Esophagus (tissue), 2 donors: ENCODE results near the gene ARHGAP6. TPM values are rescaled to one million over a fixed set of nuclear protein-coding genes. Genes with fewer than 3 reads are reported as not detected.

ENCODE experiments used
- H3K27ac ChIP-seq, 2 donors: one replicate each; pipeline ENCODE4 v1.5.1; 2013; ENCODE audit warnings: low read depth in 2 of 2, mild to moderate bottlenecking in 2 of 2, inconsistent platforms in 1 of 2, low read length in 1 of 2, moderate library complexity in 1 of 2
- H3K27me3 ChIP-seq, 2 donors: one replicate each; pipeline ENCODE4 v1.6.1; 2013; ENCODE audit warnings: low read length in 2 of 2, control low read depth in 1 of 2, mild to moderate bottlenecking in 1 of 2; ENCODE audit not compliant: insufficient read depth in 2 of 2, control insufficient read depth in 1 of 2
- H3K36me3 ChIP-seq, 2 donors: one replicate each; pipeline ENCODE4 v1.6.1; 2013; ENCODE audit warnings: low read length in 1 of 2; ENCODE audit not compliant: control insufficient read depth in 2 of 2, insufficient read depth in 2 of 2
- H3K4me1 ChIP-seq, 2 donors: one replicate each; pipeline ENCODE4 v1.6.1; 2013; ENCODE audit warnings: low read length in 1 of 2; ENCODE audit not compliant: control insufficient read depth in 2 of 2, insufficient read depth in 2 of 2
- H3K4me3 ChIP-seq, 2 donors: one replicate each; pipeline ENCODE4 v1.5.1; 2013; ENCODE audit warnings: low read length in 2 of 2, mild to moderate bottlenecking in 2 of 2, low read depth in 1 of 2, moderate library complexity in 1 of 2
- H3K9me3 ChIP-seq, 2 donors: one replicate each; pipeline ENCODE4 v1.6.1; 2013; ENCODE audit warnings: mild to moderate bottlenecking in 2 of 2, low read depth in 1 of 2, low read length in 1 of 2, moderate library complexity in 1 of 2; ENCODE audit not compliant: control insufficient read depth in 2 of 2, insufficient read depth in 1 of 2
- WGBS, 2 donors: extraction: QIAGEN DNeasy Blood & Tissue Kit; methylation state at CpG; one replicate each; pipeline ENCODE4 v1.1.7; 2013; 5-methylcytosine and 5-hydroxymethylcytosine counted together
- polyA plus RNA-seq, 2 donors: library from polyadenylated mRNA; stranded (reverse); fragments of 200-250 nt; gene quantifications; one replicate each; pipeline ENCODE4 v1.2.3, GENCODE V29; 2013
- donor health status: healthy with polysubstance abuse.
- donor health status: Bipolar disorder and iron deficiency.

ARHGAP6 gene
- polyA plus RNA-seq, 2 donors, result 0.98 to 1.7 TPM

DNA sequence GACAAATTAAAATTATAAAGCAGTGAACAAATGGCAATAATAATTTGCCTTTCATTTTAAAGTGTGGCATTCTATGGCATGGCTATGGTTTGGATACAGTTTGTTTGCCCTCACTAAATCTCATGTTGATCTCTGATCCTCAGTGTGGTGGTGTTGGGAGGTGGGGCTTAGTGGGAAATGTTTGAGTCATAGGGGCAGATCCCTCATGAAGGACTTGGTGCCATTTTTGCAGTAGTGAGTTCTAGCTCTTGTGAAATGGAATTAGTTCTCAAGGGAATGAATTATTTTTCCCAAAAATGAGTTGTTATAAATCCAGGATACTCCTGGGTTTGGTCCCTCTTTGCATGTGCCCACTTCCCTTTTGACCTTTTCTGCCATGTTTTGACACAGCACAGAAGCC is 191.1 kb downstream of the ARHGAP6 start:
- Histone ChIP-seq H3K27ac (no peak overlapping the region), H3K4me3 (no peak overlapping the region), H3K36me3 (no peaks in the 10 kb centered on the region), H3K9me3 (no peaks in the 10 kb centered on the region), H3K4me1 (no peaks in the 10 kb centered on the region), H3K27me3 (no peaks in the 10 kb centered on the region)

DNA sequence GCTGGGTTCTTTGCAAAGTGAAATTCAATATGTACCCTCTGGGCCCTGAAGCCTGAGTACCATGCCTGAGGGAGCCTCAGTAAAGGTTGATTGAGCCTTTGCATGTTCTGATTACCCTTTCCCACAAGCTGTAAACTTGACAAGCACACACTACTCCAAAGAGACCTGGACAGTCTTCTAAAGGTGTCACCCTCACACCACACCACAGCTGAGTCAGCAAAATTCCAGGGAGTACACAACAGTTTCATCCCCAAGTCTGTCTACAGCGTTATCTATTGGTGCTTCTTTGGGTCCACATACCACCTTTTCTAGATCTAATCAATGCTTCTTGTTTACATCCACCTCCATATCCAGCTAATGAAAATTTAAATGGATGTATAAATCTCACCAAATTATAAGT is 191.7 kb downstream of the ARHGAP6 start:
- WGBS, 2 donors, result 68 to 100% methylated on average over 1 of the region's 1 CpG

DNA sequence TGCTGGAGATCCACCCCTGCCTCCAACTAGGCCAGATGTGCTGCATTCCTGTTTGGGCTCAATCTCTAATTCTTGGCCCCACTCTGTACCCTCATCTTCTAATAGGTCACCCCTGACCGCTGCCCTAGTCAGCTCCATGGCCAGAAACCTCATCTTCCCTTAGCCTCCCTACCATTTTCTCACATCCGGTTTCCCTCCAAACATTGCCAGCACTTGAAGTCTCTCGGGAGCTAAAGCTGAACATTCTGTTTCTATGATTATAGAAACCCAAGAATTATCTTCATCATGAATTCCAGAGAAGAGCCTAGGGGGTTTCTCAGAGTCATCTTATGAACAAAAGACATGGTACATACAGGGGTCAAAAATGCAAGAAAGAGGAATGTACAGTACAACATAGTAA is 192.8 kb downstream of the ARHGAP6 start:
- Histone ChIP-seq H3K4me3 (no peak overlapping the region), H3K27ac (no peak overlapping the region), H3K9me3 (no peaks in the 10 kb centered on the region), H3K4me1 (no peaks in the 10 kb centered on the region), H3K27me3 (no peaks in the 10 kb centered on the region), H3K36me3 (no peaks in the 10 kb centered on the region)
- 65 to 90% methylated on average over 3 of the region's 3 CpGs for WGBS, 2 donors

More for the DNA sequence above, 191.7 kb downstream of the ARHGAP6 start:
- Histone ChIP-seq H3K4me3 (no peak overlapping the region), H3K27ac (no peak overlapping the region), H3K36me3 (no peaks in the 10 kb centered on the region), H3K4me1 (no peaks in the 10 kb centered on the region), H3K27me3 (no peaks in the 10 kb centered on the region), H3K9me3 (no peaks in the 10 kb centered on the region)

DNA sequence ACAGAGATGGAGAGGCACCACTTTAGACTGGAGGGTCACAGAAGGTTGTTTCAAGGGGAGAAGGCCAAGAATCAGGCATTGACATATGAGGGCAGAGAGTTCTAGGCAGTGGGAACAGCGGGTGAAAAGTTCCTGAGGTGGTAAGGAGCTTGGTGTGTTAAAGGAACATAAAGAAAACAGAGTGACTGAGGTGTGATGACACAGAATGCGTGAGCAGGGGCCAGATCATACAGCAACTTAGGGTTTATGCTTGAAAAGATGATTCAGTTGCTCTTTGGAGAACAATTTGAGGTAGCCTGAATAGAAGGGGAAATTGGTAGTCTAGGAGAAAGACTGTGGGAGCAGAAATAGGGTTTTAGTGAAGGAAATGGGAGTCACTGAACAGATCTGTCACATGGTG is 193.3 kb downstream of the ARHGAP6 start:
- WGBS, 2 donors, result 66 to 89% methylated on average over 2 of the region's 2 CpGs
- no peaks in the 10 kb centered on the region for H3K36me3 ChIP-seq
- H3K9me3 ChIP-seq, result no peaks in the 10 kb centered on the region
- no peak overlapping the region for H3K27ac ChIP-seq
- no peak overlapping the region for H3K4me3 ChIP-seq
- no peaks in the 10 kb centered on the region for H3K4me1 ChIP-seq
- no peaks in the 10 kb centered on the region for H3K27me3 ChIP-seq

DNA sequence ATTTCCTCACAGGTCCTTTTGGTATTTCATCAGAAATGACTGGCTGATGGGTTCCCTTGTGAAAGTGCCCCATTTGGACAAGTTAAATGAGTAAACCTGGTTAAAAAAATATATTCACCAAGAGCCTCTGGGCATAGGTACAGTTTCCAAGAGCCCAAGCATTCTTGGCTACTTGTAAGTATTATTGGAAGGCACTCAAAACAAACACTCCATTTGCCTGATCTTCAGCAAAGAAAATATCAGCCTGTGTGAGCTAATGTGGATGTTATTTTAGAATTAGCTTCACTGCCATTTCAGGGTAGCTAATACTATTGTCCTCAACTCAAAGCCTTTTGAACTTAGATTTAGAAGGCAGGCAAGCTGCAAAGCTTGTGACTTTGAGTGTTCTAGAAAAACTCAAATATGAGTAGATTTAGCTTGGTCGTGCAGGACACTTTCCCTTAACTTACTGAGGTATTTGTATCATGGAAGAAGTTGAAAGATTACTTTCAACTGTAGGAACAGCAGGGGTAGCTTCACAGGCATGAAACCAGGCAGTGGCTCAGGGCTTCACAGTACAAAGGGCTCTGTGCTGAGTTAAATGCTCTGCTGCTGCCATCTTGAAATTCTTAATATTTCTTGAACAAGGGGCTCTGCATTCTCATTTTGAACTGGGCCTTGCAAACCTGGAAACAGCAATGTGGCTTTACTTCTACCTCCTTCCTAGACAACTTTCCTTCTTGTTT is 195.3 kb downstream of the ARHGAP6 start:
- Histone ChIP-seq H3K4me3 (no peak overlapping the region), H3K27me3 (no peaks in the 10 kb centered on the region), H3K4me1 (no peaks in the 10 kb centered on the region), H3K9me3 (no peaks in the 10 kb centered on the region), H3K36me3 (no peaks in the 10 kb centered on the region), H3K27ac (no peak overlapping the region)
- WGBS, 2 donors, result 23 to 26% methylated on average over 1 of the region's 1 CpG

DNA sequence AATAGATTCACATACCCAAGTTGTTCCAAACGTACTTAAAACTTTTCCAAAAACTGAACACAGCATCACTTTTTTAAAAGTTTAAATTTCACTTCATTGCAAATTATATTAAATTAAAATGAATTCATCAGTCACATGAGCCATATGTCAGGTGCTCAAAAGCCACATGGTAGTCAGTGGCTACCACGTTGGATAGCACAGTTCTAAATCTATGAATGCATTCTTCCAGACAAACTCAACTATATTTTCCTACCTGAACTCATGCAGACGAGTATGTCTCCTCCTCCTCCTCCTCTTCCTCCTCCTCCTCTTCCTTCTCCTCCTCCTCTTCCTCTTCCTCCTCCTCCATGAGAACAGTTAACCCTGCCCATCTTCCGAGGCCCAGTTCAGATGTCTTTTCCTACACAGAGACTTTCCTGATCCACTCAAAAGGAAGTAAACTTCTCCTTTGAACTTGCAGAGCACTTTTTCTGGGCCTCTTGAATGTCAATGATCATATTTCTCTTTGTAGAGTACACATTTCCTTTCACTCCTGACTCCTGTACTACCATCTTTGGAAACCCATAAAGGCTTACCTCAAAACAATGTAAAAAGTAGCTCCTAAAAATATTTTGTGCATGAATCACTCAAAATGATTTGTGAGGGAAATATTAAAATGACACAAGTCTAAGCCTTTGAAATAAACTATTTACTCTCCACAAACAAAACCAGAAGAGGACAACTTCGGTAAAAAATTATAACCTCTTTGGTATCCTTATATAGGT is 199.9 kb downstream of the ARHGAP6 start:
- H3K4me1 ChIP-seq, result no peaks in the 10 kb centered on the region
- H3K4me3 ChIP-seq, result no peak overlapping the region
- H3K27ac ChIP-seq, result no peak overlapping the region
- H3K27me3 ChIP-seq, result no peaks in the 10 kb centered on the region
- H3K36me3 ChIP-seq, result no peaks in the 10 kb centered on the region
- no peaks in the 10 kb centered on the region for H3K9me3 ChIP-seq
- 55 to 74% methylated on average over 5 of the region's 5 CpGs for WGBS, 2 donors

DNA sequence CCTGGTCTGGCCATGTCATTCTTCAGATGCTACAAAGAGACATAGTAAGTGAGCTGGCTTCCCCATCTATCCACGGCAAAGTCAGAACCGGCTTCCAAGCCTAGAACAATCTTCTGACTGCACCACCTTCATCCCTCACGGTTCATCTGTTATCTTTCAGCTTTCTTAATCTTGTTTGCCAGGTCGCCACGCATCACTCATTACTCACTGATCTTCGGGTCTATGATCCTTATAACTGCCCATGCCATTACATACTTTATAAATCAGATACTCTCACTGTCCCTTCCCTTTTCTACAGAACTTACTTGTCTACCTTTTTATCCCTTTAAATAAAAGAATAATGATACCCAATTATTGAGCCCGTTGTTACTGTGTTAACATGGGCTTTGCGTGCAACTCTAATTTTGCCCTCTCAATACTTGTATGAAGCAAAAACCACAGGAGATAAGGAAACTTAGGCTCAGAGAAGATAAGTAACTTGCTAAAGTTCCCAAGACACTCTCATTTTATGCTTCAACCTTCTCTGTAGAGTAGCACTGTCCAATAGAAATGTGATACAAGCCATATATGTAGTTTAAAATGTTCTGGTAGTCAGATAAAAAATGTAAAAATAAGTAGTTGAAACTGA is 200.8 kb downstream of the ARHGAP6 start:
- no peaks in the 10 kb centered on the region for H3K36me3 ChIP-seq
- WGBS, 2 donors, result 74 to 81% methylated on average over 8 of the region's 8 CpGs
- no peak overlapping the region for H3K4me3 ChIP-seq
- no peaks in the 10 kb centered on the region for H3K27me3 ChIP-seq
- H3K4me1 ChIP-seq, result no peaks in the 10 kb centered on the region
- no peaks in the 10 kb centered on the region for H3K9me3 ChIP-seq
- no peak overlapping the region for H3K27ac ChIP-seq

DNA sequence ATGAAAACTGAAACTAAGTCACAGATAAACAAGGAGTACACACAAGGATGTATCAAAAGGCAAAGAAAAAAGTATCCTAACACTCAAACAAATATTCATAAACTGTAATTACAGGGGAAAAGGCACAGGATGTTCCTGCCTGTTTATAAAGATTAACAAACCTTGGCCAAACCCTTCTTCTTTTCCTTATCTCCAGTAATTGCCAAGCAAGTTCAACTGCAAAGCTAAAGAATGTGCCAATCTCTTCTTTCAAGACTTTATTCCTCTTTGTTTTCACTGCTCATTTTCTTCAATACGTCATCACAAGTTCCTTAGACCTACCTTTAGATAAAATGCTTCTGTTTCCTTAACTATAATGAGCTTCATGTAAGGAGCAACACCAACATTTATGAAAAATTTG is 201.3 kb downstream of the ARHGAP6 start:
- H3K4me1 ChIP-seq, result no peaks in the 10 kb centered on the region
- no peak overlapping the region for H3K27ac ChIP-seq
- no peaks in the 10 kb centered on the region for H3K36me3 ChIP-seq
- WGBS, 2 donors, result 46 to 52% methylated on average over 1 of the region's 1 CpG
- no peaks in the 10 kb centered on the region for H3K27me3 ChIP-seq
- no peaks in the 10 kb centered on the region for H3K9me3 ChIP-seq
- no peak overlapping the region for H3K4me3 ChIP-seq

DNA sequence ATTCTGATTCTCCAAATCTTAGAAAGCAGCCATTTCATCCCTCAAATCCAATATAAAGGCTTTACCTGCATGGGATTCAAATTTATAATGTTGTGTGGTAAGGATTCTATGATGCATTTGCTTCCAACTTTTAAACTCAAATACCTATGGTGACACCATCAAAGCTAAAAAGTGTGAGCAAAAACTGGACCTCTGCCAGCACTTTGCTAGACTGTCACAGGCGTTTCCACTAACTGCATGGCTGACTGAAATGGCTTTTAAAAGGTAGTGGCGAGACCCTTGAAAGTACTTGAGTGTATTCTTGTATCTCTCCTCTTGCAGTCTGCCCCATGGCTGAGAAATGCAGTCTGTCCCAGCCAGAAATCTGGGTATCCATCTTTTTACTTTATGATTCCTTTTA is 203.1 kb downstream of the ARHGAP6 start:
- Histone ChIP-seq H3K4me3 (no peak overlapping the region), H3K36me3 (no peaks in the 10 kb centered on the region), H3K27ac (no peak overlapping the region), H3K4me1 (no peaks in the 10 kb centered on the region), H3K27me3 (no peaks in the 10 kb centered on the region), H3K9me3 (no peaks in the 10 kb centered on the region)
- WGBS, 2 donors, result 59 to 67% methylated on average over 2 of the region's 2 CpGs
